Loucy (cell line): ENCODE data around the gene SNX22.
A peak's percentile ranks its signal among the peaks of the same experiment; 100 is the strongest.

Source experiments
- H2AFZ ChIP-seq: fragments of 200-600 bp; sonication (generic); 2 replicates; pipeline ENCODE4 v1.6.0; 2016; ENCODE audit warnings: antibody characterized with exemption, mild to moderate bottlenecking, low read length, moderate library complexity
- H3F3A ChIP-seq: fragments of 200-600 bp; 2 replicates; pipeline ENCODE4 v1.6.0; 2016; ENCODE audit warnings: antibody characterized with exemption, low read depth, mild to moderate bottlenecking
- H3K27me3 ChIP-seq: fragments of 200-600 bp; sonication (generic); 2 replicates; pipeline ENCODE4 v1.6.1; 2014; ENCODE audit warnings: low read length, mild to moderate bottlenecking; ENCODE audit not compliant: insufficient read depth, poor library complexity, severe bottlenecking
- H3K36me3 ChIP-seq: fragments of 200-600 bp; sonication (generic); 2 replicates; pipeline ENCODE4 v1.6.1; 2016; ENCODE audit warnings: low read length; ENCODE audit not compliant: insufficient read depth
- H3K4me1 ChIP-seq: fragments of 200-600 bp; sonication (generic); 2 replicates; pipeline ENCODE4 v1.5.1; 2014; ENCODE audit warnings: low read length, mild to moderate bottlenecking; ENCODE audit not compliant: insufficient read depth, poor library complexity, severe bottlenecking
- H3K4me2 ChIP-seq: fragments of 200-600 bp; sonication (generic); 2 replicates; pipeline ENCODE4 v1.6.0; 2014; ENCODE audit warnings: antibody characterized with exemption, low read length, low read depth, mild to moderate bottlenecking; ENCODE audit not compliant: poor library complexity, severe bottlenecking
- H3K4me3 ChIP-seq: fragments of 200-600 bp; sonication (generic); 2 replicates; pipeline ENCODE4 v1.5.1; 2014; ENCODE audit warnings: low read length, mild to moderate bottlenecking, mixed read lengths; ENCODE audit not compliant: poor library complexity, severe bottlenecking
- H3K79me2 ChIP-seq: fragments of 200-600 bp; sonication (generic); 2 replicates; pipeline ENCODE4 v1.6.1; 2014; ENCODE audit warnings: low read length; ENCODE audit not compliant: insufficient read depth
- H3K9ac ChIP-seq: fragments of 200-600 bp; sonication (generic); 2 replicates; pipeline ENCODE4 v1.6.0; 2014; ENCODE audit warnings: mild to moderate bottlenecking, low read depth, low read length, moderate library complexity; ENCODE audit not compliant: poor library complexity, severe bottlenecking
- H3K9me2 ChIP-seq: fragments of 200-600 bp; sonication (generic); replicated peaks from 2 replicates; pipeline ENCODE4 v1.6.1; 2016; ENCODE audit warnings: low read depth, low read length, mixed read lengths
- H3K9me3 ChIP-seq: fragments of 200-600 bp; sonication (generic); 2 replicates; pipeline ENCODE4 v1.6.1; 2014; ENCODE audit warnings: mild to moderate bottlenecking, antibody characterized with exemption, low read length, low read depth; ENCODE audit not compliant: insufficient read depth
- H4K20me1 ChIP-seq: fragments of 200-600 bp; sonication (generic); 2 replicates; pipeline ENCODE4 v1.6.0; 2014; ENCODE audit warnings: antibody characterized with exemption, low read length, mild to moderate bottlenecking; ENCODE audit not compliant: insufficient read depth, poor library complexity, severe bottlenecking
- EZH2phosphoT487 ChIP-seq: fragments of 200-600 bp; IDR thresholded peaks from 2 replicates; pipeline ENCODE4 v1.6.1; 2018; ENCODE audit warnings: antibody characterized with exemption, mild to moderate bottlenecking, moderate library complexity, borderline replicate concordance
- TF ChIP-seq, protein P1 (sequence below): fragments of 200-600 bp; sonication (generic); conservative IDR thresholded peaks from 2 replicates; pipeline ENCODE4 v1.5.1; 2014; ENCODE audit warnings: mild to moderate bottlenecking, antibody characterized with exemption, low read length

SNX22 gene

DNA sequence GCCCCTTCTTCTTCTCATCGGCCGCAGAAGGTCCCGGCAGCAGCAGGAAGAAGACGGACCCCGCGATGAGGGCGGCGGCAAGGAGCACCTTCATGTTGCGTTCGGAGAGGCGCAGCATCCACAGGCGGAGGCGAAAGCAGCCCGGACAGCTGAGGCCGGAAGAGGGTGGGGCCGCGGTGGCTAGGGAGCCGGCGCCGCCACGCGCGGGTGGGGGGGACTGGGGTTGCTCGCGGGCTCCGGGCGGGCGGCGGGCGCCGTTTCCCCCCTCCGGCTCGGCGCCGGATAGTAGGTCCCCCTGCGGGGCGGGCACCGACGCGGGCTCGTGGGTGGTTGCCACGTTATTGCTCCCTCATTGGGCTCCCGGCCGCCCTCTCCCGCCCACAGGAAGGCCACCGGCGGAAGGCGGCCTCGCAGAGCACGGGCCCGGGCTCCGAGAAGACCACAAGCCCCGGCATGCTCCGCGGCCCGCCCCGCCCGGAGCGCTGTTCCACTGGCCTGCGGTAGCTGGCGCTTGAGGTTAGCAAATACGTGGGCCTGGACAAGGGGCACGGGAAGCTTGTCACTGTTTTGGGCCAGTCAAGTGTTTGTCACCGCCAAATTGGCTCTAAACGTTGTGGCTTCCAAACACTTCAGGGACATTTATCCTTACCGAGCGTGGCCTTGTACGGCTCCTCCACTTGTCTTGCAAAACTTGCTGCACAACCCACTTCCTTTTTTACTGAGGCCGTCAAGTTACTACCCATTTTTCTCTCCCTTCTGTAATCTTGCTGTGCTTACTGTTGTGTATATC lies 11.5 kb downstream of the SNX22 start, which contains the start of gene PPIB:
TSS of gene PPIB (minus strand) at position 154 of the 790 bp plus-strand sequence. CDS start at position 118, 36 bp downstream.
- H3K4me1 ChIP-seq: peaks cover 30% of the 10 kb centered on the region
- peaks cover 36% of the 10 kb centered on the region for H4K20me1 ChIP-seq
- TF ChIP-seq, protein P1, sequence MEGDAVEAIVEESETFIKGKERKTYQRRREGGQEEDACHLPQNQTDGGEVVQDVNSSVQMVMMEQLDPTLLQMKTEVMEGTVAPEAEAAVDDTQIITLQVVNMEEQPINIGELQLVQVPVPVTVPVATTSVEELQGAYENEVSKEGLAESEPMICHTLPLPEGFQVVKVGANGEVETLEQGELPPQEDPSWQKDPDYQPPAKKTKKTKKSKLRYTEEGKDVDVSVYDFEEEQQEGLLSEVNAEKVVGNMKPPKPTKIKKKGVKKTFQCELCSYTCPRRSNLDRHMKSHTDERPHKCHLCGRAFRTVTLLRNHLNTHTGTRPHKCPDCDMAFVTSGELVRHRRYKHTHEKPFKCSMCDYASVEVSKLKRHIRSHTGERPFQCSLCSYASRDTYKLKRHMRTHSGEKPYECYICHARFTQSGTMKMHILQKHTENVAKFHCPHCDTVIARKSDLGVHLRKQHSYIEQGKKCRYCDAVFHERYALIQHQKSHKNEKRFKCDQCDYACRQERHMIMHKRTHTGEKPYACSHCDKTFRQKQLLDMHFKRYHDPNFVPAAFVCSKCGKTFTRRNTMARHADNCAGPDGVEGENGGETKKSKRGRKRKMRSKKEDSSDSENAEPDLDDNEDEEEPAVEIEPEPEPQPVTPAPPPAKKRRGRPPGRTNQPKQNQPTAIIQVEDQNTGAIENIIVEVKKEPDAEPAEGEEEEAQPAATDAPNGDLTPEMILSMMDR: peak; percentile 61
- TF ChIP-seq EZH2phosphoT487: no peak

DNA sequence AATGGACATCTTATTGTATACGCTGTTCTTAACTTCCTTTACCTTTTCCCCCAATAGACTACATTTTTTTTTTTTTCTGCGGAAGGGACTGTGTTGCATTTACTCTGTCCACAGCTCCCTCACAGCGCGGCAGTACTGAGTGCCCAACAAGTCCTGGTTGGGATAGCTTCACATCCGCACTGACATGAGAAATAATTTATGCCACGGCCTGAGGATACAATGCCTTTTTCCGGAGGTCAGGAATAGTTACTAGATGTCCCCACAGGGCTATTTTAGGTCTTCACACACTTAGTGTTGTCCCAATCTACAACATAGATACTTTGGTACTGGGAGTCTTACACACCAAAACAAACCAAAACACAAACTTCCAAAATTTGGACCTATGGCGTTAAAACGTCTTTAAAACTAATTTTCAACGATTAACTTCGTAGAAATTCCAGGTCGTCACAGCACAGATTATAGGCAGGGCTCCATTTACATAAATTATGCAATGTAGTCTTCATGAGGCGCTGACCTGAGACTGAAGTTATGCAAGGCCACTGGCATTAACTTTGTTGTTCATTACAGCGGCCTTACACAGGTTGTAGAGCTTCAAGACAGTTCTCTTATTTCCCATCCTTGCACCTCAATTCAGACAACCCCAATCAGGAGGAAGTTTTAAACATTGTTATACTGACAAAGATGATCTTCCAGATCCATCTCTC lies 12.3 kb downstream of the SNX22 start:
- Histone ChIP-seq H3K9me3 (no peaks in the 10 kb centered on the region), H3K4me1 (peaks cover 27% of the 10 kb centered on the region), H3K4me3 (peak overlapping the region; percentile 95), H3K36me3 (peaks cover 15% of the 10 kb centered on the region; the same call in 1 of the 2 replicates), H3K9ac (peak overlapping the region; percentile 82), H2AFZ (peak overlapping the region; percentile 92), H4K20me1 (peaks cover 30% of the 10 kb centered on the region), H3K79me2 (peaks cover 40% of the 10 kb centered on the region), H3K4me2 (peak overlapping the region; percentile 88), H3K9me2 (no peaks in the 10 kb centered on the region), H3K27me3 (no peaks in the 10 kb centered on the region), H3F3A (no peaks in the 10 kb centered on the region; the same call in 1 of the 2 replicates)
- TF ChIP-seq, protein P1: no peak
- no peak for TF ChIP-seq EZH2phosphoT487

More for the DNA sequence above, 11.5 kb downstream of the SNX22 start, which contains the start of gene PPIB:
- H3K36me3 ChIP-seq: peaks cover 22% of the 10 kb centered on the region; the same call in 1 of the 2 replicates
- no peaks in the 10 kb centered on the region for H3K9me3 ChIP-seq
- H3K79me2 ChIP-seq: peaks cover 48% of the 10 kb centered on the region
- no peaks in the 10 kb centered on the region for H3K9me2 ChIP-seq
- H3K9ac ChIP-seq: peak within 1 kb of the TSS; percentile 97
- H3F3A ChIP-seq: no peaks in the 10 kb centered on the region; the same call in 1 of the 2 replicates
- H3K4me3 ChIP-seq: peak within 1 kb of the TSS; percentile 95
- peak within 1 kb of the TSS; percentile 92 for H2AFZ ChIP-seq
- H3K27me3 ChIP-seq: no peaks in the 10 kb centered on the region
- peak within 1 kb of the TSS; percentile 88 for H3K4me2 ChIP-seq

DNA sequence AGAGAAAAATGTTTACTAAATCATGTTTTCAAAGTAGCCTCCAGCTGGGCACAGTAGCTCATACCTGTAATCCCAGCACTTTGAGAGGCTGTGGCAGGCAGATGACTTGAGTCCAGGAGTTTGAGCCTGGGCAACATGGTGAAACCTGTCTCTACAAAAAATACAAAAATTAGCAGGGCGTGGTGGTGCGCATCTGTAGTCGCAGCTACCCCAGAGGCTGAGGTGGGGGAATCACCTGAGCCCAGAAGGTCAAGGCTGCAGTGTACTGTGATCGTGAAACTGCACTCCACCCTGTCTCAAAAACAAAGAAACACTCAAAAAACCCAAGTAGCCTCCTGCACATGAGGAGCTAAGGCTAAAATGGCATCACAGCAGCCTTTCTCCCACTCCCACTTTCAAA lies 12.9 kb downstream of the SNX22 start:
- H3K9me3 ChIP-seq: no peaks in the 10 kb centered on the region
- H3K4me3 ChIP-seq: no peak overlapping the region
- TF ChIP-seq, protein P1: no peak
- TF ChIP-seq EZH2phosphoT487: no peak
- H4K20me1 ChIP-seq: peaks cover 27% of the 10 kb centered on the region
- H2AFZ ChIP-seq: no peak overlapping the region
- no peak overlapping the region for H3K9ac ChIP-seq
- H3K4me1 ChIP-seq: peaks cover 23% of the 10 kb centered on the region
- H3K79me2 ChIP-seq: peaks cover 34% of the 10 kb centered on the region
- no peaks in the 10 kb centered on the region for H3K9me2 ChIP-seq
- H3K27me3 ChIP-seq: no peaks in the 10 kb centered on the region
- no peaks in the 10 kb centered on the region; the same call in 1 of the 2 replicates for H3F3A ChIP-seq
- no peak overlapping the region for H3K4me2 ChIP-seq
- H3K36me3 ChIP-seq: peaks cover 9% of the 10 kb centered on the region; the same call in 1 of the 2 replicates
